ENCODE data around the gene RAP1GAP2. TPM values are rescaled to one million over a fixed set of nuclear protein-coding genes. Genes with fewer than 3 reads are reported as not detected.

RAP1GAP2 gene
- total RNA-seq, 2 donors from 2014 or later, result 22.4 to 32.9 TPM

DNA sequence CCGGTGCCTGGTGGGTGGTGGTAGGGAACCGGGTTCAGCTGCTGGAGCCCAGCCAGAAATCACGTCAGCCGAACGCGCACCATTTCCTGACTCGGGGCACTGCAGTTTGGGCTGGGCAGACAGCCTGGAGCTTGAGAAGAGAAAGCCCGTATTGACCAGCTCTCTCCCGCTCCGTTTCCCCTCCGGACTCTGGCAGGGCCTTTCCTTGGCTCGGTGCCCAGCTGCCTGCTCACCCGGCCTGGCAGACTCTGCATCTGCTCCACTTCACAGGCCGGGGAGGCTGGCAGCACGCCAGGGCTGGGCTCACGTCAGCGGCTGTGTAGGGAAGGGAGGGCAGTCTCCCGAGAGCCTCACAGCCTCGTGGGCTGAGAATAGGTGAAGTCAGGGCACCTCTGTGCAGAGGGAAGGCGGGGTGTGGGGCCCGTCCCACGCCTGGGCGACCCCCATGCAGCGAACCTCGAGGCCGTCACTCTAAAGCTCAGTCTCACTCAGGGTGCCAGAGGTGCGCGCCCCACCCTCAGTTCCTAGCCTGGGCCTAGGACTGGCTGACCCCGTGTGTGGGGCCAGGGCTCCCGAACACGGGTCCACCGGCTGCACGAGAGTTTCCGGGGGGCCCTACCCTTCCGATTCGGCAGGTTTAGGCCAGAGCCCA is 208.0 kb downstream of the RAP1GAP2 start:
- Histone ChIP-seq H3K36me3 (peaks cover 11% of the 10 kb centered on the region), H3K4me3 (peak overlapping the region in 1 of 2 donors; percentile 32), H3K9me3 (no peaks in the 10 kb centered on the region), H3K4me1 (peaks cover 0 to 43% of the 10 kb centered on the region in 2 donors), H3K27me3 (no peaks in the 10 kb centered on the region), H3K27ac (peak overlapping the region; percentile 94 to 96)
- peak; percentile 98 for DNase-seq (ENCODE audit: low spot score)
- no peak for TF ChIP-seq CTCF (IDR thresholded peaks at IDR 0.05)

- Histone ChIP-seq H3K27me3 (no peaks in the 10 kb centered on the region), H3K4me1 (peaks cover 0 to 43% of the 10 kb centered on the region in 2 donors), H3K4me3 (no peak overlapping the region), H3K9me3 (no peaks in the 10 kb centered on the region), H3K36me3 (peaks cover 11% of the 10 kb centered on the region), H3K27ac (peak overlapping the region; percentile 94 to 96)
- no peak for DNase-seq (ENCODE audit: low spot score)
- no peak for TF ChIP-seq CTCF (IDR thresholded peaks at IDR 0.05)
These were observed 208.7 kb downstream of the RAP1GAP2 start for GRCh38 chr17:3004925-3005324.

- Histone ChIP-seq H3K4me1 (peaks cover 0 to 43% of the 10 kb centered on the region in 2 donors), H3K27me3 (no peaks in the 10 kb centered on the region), H3K9me3 (no peaks in the 10 kb centered on the region), H3K4me3 (no peak overlapping the region), H3K27ac (peak overlapping the region; percentile 94 to 96), H3K36me3 (peaks cover 11% of the 10 kb centered on the region)
- TF ChIP-seq CTCF (IDR thresholded peaks at IDR 0.05), result no peak
- DNase-seq (ENCODE audit: low spot score), result no peak
These were observed 209.5 kb downstream of the RAP1GAP2 start for GRCh38 chr17:3005696-3006095.

DNA sequence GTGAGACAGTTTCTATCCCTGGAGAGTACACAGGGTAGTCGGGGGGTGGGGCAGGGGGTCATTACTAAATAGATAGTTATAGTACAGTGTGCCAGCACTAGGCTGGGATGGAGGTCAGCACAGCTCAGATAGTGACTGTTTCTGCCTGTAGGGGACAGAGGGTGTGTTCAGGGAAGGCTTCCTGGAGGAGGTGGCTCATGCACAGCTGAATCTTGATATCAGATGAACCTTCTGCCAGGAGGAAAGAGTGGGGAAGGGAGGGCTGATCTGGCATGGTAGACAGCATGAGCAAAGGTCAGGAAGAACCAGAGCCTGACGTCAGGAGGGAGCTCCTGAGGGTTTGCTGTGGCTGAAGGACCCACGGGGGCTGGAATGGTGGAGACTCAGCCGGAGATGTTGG is 210.6 kb downstream of the RAP1GAP2 start:
- no peak for DNase-seq (ENCODE audit: low spot score)
- H3K27ac ChIP-seq, result no peak overlapping the region
- H3K4me3 ChIP-seq, result no peak overlapping the region
- no peak for TF ChIP-seq CTCF (IDR thresholded peaks at IDR 0.05)
- H3K36me3 ChIP-seq, result peaks cover 11% of the 10 kb centered on the region
- H3K27me3 ChIP-seq, result no peaks in the 10 kb centered on the region
- H3K9me3 ChIP-seq, result no peaks in the 10 kb centered on the region
- H3K4me1 ChIP-seq, result peaks cover 0 to 38% of the 10 kb centered on the region in 2 donors

DNA sequence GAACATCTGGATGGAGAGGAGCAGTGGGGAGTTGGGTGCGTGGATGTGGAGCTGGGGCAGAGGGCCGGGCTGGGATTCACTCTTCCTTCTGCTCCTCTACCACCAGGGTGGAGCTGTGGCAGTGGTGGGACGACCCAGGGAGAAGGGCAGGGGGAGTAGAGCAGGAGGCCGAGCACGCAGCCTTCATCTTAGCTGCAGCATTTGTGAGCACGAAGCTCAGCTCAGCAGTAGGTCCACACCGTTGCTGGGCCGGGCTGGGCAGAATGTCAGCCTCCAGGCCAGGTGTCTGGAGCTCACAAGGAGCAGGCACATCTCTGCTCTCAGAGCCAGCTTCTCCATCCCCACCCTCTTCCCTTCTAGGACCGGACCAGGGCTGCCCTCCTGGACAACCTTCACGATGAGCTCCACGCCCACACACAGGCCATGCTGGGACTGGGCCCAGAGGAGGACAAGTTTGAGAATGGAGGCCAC is 211.4 kb downstream of the RAP1GAP2 start:
- DNase-seq (ENCODE audit: low spot score), result no peak

More for the DNA sequence above, 211.4 kb downstream of the RAP1GAP2 start:
- Histone ChIP-seq H3K27me3 (no peaks in the 10 kb centered on the region), H3K4me3 (no peak overlapping the region), H3K9me3 (no peaks in the 10 kb centered on the region), H3K4me1 (peaks cover 0 to 29% of the 10 kb centered on the region in 2 donors), H3K36me3 (peaks cover 11% of the 10 kb centered on the region), H3K27ac (no peak overlapping the region)
- TF ChIP-seq CTCF (IDR thresholded peaks at IDR 0.05), result no peak
